HG03442 (cell line): ENCODE results near the gene IL22RA1.

Experiments
- ATAC-seq: cut with Tn5 transposase; IDR thresholded peaks from one replicate; pipeline ENCODE4 v1.9.1; 2021; ENCODE audit warnings: mild to moderate bottlenecking, moderate library complexity; ENCODE audit not compliant: unreplicated experiment

The IL22RA1 gene

DNA sequence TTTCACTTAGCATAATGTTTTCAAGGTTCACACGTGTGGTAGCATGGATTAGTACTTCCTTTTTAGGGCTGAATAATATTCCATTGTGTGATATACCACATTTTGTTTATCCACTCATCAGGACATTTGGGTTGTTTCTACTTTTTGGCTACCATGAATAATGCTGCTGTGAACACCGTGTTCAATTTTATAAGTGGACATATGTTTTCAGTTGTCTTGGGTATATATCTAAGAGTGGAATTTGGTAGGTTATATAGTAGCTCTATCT lies 3.8 kb downstream of the IL22RA1 start:
- ATAC-seq: no peak

DNA sequence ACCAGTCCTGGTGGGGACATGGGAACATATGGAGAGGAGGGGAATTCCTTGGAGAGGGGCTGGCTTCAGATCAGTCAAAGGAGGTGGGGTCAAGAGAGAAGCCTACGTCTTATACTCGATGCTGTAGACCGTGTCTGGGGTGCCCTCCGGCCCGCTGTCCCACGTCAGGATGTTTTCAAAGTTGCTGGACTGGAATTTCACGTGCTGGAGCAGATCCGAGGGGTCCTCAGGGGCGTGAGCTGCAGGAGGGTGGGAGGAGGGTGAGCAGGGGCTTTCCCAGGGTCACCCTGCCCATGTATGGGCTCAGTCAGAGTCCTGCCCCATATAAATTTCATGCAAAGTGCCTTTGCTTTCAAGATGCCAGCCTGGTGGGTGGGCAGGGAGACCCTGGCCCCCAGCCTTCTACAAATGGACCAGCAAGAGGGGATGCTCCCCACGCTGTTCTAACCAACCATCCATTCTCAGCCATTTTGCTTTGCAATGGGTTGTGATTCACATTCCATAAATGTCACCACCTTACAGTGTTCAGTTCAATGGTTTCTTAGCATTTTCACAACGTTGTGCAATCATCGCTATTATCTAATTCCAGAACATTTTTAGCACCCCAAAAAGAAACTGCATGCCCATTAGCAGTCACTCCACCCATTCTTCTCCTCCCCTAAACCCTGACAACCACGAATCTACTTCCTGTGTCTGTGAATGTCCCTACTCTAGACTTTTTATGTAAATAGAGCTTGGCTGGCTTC lies 4.3 kb downstream of the IL22RA1 start:
- ATAC-seq: no peak

DNA sequence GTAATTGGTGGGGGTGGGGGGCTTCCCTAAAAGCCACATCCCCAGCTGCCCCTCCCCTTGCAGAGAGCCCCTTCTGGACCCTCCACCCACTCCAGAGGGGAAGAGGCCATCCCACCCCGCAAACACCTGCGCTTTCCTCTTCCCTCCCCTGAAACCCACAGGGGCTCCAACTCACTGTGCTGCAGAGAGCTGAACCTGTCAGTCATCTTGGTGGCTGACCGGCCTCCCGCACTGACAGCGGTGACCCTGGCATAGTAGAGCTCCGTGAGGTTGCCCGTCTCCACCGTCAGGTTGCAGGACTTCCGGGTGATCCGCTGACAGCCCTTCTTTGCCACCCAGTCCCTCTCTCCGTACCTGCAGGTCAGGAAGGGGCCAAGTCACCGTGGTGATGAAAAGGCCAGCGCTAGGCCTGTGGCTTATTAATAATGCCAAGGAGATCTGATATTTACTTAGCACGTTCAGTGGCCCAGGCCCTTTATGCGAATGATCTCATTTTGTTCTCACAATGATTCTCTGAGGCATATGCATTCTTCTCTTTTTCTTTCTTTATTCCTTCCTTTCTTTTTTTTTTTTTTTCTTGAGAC lies 5.9 kb downstream of the IL22RA1 start:
- no peak for ATAC-seq

DNA sequence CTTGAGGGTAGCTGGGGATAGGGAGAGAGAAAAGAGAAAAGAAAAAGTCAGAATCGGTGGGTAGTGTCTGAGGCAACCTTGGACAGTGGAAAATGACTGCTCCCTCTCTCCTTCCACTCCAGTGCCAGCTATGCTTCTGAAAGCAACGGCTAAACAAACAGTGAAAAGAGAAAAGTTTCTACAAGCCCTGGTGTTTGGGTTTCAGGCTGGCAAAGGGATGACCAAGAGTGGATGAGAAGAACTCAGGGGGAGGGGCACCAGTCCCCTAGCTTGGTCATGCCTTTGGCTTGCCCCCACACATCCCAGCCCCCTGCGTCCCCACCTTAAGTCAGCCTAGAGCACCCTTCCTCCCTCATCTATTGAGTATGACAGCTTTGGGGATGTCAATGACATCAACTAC lies 8.6 kb downstream of the IL22RA1 start:
- no peak for ATAC-seq

DNA sequence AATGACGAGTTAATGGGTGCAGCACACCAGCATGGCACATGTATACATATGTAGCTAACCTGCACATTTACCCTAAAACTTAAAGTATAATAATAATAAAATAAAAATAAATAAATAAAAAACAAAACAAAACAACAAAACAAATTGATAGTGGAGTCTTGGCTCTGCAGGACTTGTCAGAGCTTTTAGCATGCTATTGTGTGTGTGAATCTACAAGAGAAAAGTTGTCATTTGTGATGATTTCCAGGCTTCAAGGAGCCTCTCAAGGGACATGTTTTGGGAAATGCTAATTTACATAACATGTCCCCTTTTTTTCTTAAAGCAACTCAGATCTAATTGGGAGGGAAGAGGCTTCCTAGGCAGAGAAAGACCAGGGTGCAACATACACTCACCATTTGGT lies 9.1 kb downstream of the IL22RA1 start:
- no peak for ATAC-seq

DNA sequence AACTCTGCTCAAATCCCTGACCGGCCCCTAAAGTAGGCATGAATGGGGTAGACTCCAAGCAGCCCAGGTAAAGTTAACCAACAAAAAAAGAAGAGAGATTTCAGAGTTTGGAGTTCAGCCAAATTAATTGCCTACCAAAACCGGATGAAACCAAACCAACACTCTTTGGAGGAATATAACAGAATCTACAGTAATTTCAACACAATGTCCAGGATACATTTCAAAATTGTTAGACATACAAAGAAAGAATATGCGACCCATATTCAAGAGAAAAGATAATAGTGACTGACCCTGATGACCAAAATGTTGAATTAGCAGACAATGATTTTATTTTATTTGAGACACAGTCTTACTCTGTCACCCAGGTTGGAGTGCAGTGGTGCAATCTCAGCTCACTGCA lies 12.6 kb downstream of the IL22RA1 start:
- no peak for ATAC-seq

DNA sequence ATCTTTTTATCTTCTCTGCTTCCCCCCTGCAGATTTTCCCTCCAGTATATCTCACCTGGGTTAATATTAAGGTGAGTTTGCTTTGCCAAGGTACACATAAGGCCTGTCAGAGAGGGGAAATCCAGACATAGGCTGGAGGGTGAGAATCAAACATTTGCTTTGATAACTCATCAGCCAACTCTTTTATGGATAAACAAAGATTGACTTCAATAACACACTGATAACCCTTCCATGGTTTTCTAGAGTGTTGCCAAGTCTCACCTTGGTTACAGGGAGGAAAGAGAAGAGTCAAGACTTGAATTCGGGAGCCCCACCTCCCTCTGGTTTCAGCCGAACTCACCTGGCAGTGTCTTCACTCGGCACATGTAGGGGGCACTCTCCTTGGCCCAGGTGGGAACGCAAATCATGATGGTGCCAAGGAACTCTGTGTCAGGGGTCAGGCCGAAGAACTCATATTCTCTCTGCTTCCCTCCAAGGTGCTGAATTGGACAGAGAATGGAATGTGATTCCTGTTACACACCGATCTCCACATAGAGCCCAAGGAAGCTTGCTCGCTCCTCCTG lies 15.1 kb downstream of the IL22RA1 start:
- ATAC-seq: no peak

DNA sequence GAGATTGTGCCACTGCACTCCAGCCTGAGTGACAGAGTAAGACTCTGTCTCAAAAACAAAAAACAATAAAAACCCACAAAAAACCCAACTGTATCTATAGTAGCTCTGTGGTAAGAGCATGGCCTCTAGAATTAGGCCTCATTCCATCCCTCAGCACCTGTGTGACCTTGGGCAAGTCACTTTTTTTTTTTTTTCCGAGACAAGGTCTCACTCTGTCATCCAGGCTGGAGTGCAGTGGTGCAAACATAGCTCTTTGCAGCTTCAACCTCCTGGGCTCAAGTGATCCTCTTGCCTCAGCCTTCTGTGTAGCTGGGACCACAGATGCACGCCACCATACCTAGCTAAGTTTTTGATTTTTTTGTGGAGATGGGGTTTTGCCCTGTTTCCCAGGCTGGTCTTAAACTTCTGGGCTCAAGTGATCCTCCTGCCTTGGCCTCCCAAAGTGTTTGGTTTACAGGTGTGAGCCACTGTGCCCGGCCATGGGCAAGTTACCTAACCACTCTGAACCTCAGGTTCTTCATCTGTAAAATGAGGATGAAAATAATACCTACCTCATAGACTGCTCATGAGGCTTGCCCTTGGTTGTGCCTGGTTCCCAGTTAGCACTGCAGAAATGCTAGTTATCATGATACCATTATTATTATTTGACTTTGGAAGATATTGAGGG lies 15.7 kb downstream of the IL22RA1 start:
- no peak for ATAC-seq

DNA sequence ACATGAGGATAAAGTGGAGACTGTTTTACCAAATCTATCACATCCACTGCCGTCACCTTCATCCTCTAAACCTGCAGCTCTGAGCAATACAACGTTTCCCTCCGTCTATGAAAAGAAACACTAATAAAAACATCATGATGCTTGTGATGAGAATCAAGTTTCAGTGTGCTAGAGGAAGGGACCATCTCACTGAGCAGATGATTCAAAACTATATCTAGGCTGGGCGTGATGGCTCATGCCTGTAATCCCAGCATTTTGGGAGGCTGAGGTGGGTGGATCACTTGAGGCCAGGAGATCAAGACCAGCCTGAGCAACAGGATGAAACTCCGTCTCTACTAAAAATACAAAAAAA lies 16.3 kb downstream of the IL22RA1 start:
- ATAC-seq: no peak

DNA sequence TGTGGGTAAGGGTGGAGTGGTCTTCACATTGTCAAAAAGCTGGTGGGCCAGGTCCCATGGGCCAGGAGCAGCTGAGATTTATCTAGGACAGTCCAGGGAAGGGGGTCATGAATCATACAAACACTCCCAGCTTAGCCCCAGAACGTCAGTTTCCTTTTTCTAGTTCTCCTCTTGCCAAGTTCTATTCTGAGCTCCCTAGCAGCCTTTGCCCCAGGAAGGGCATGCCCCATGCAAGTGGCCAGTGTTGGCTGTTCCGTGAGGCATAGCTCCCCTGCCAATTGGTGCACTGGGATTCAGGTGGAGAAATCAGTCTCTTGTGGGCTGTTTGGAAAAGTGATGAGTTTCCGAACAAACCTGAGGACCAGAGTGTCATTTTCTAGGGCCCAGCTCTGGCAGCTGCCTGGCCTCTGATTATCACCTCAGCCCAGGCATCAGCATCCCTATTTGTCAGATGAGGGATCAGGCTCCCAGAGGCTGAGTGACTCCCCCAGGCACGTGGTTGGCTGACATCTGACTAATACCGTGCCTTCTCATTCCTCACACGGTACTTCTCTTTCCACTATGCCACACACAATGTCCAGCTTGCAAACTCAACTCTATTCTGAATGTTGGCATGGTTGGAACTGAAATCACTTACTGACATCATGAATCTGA lies 16.8 kb downstream of the IL22RA1 start:
- ATAC-seq: no peak

DNA sequence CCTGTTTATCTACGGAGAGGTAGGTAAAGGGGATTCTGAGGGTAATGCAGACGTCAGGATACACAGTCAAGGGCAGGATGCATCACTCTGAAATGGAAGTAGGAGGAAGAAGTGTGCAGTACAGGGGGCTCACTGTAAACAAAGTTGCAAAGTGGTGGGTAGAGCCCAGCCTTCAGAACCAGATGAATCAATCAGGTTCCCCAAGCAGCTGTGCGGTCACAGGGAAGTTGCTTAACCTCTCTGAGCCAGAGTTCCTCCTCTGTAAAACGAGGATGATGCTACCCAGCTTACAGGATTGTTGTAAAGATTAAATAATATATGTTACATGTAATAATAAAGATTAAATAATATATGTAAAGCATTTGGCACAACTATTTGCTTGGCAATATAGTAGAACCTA lies 17.5 kb downstream of the IL22RA1 start:
- no peak for ATAC-seq

DNA sequence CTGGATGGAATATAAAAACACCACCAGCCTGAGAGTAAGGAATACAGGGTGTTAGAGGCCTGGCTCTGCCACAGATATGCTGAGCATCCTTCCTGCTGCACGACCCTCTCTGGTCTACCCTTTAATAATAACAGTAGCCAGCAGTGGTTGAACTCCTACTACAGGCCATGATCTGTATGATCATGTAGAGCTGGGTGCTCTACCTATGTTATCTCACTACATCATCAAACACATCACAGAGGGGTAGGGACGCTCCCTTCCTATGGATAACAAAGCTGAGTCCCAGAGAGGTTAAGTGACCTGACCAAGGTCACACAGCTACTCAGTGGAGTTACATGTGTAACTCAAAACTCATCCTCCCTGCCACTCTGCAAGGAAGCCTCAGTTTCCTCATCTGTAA lies 18.0 kb downstream of the IL22RA1 start:
- no peak for ATAC-seq

DNA sequence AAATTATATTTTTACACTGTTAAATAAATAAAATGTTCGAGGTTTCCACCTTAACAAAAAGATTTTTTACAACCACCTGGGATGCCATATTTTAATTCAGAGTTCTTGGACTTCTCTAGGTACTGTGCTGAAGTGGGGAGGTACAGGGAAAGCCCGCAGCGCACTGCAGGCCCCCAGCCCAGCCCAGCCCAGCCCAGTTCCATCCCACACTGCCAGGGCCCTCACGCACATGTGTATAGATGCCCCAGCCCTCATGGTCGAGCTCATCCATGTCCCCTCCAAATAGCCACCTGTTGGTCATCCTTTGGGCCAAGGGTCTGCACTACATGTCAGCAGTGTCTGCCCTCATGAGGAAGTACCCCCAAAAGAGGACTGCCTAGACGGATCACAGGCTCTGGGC lies 19.3 kb downstream of the IL22RA1 start:
- ATAC-seq: no peak

DNA sequence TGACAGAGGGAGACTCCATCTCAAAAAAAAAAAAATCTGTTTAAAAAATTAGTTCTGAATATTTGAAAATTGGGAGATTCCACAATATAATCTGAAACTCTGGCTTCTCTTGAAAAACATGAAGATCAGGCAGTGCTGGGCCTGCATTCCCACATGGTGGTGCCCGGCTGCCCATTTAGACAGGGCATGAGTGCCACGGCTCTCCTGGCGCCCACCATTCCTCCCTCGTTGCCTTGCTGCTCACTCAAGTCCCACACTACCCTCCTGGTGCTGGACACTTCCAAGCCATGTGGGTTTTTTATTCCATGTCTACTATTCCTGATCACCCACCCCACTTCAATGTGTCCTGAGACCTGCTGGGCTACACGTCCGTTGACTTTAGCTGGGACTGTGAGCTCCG lies 20.2 kb downstream of the IL22RA1 start:
- ATAC-seq: no peak

DNA sequence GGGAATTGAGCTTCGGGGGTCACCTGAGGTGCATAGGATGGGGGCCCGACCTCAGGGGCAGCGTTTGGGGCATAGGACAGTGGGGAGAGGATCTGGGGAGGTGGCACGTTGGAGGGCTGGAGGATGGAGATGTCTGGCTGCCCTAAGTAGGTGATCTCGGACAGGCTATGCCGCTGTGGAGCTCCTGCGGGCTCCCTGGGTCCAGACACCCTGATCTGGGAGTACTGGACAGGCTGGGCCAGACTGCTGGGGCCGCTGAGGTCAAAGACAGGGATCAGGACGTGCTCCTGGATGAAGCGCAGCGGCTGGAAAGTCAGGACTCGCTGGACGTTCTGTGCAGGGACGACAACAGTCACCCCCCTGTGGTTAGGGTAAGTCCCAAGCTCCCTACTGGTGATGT lies 21.5 kb downstream of the IL22RA1 start:
- no peak for ATAC-seq

DNA sequence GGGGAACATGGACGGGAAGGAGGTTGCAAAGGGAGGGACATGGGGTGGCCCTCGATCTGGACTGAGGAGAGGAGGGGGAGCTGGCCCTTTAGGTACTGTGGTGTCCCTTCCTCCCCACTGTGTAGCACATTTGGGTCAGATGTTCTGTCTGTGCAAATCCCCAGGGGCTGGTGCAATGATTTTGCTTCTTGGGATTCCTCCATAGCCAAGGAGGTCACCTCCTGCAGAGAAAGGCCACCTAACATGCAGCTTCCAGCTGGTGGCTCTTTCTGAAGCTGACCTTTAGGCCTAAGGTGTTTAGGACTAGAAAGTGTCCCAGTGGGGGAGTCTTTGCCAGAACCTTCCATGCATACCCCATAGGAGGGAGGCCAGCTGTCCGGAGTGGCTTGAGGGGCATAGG lies 22.0 kb downstream of the IL22RA1 start:
- ATAC-seq: no peak

DNA sequence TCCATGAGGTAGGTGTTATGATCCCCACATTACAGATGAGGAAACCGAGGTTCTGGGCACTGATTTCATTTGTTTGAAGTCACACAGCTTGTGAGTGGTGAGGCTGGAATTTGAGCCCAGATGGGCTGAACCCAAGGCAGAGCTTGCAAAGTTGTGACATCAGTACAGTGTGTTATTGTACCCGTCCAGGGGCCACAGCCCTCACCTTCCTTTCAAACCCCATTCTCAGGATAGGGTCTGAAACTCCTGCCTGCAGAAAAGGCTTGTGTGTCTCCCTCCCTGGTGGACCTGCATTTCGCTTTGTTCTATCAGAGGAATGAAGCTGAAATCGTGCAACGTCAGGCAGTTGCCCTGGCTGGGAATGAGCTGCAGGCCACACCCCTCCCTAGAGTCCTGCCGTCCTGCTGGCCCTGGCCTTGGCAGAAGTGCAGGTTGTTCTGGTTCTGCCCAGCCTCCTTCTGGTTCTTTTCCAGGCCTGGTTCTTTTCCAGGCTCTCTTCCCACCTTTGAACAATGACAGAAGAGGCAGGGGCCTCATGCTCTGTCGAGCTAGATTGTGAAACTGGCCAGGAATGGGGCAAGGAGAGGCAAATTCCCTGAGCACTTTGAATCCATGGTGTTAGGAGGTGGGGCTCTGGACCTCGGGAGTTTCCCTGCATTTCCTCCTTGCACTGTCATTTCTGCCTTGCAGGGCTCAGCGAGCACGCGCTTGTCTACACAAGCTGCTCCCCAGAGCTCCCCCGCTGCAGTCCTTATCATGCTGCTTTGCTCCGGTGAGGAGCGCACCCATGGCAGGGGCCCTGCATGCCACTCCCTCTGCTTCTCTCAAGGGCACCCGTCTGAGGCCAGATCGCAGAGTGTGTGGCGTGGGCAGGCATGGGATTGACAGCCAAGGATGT lies 22.8 kb downstream of the IL22RA1 start:
- ATAC-seq: no peak

DNA sequence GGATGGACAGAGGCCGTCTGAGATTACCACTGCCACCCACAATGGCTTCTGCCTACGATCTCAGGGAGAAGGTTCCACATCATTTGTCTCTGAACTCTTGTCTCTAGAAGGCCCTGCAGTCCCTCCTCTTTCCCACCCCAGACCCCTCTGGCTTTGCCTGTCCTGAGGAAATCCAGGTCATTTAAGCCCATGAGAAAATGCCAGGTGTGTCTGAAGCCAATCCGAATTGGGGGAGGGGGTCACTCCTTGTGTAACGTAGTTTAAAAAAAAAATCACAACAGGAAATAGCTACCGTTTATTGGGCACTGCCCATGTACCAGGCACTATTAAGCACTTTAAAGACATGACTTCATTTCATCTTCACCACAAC lies 23.5 kb downstream of the IL22RA1 start:
- ATAC-seq: no peak

DNA sequence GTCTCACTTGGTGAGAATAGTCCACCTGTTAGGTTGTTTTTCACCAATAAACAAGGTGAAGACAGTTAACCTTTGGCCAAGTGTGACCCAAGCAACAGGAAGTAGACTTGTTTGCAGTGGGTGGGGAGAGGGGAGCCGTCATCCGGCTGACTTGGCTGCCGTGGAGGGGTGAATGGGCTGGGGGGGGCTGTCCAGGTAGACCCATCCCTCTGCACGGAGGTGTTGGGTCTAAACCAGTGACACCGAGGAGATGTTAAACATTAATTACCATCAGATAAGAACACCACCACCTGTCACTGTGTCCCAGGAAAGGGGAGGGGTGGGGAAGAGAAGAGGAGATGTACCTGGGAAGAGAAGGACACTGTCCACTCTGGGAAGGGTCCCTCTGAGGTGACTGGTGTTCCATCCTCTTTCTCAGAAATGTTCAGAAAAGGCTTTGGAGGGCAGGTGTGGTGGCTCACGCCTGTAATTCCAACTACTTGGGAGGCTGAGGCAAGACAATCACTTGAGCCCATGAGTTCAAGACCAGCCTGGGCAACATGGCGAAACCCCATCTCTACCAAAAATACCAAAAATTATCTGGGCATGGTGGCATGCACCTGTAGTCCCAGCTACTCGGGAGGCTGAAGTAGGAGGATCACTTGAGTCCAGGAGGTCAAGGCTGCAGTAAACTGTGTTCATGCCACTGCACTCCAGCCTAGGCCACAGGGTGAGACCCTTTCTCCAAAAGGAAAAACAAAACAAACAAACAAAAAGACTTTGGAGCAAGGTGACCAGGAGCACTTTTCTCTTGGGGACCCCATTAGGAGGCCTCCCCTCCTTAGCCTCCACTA lies 24.3 kb downstream of the IL22RA1 start:
- no peak for ATAC-seq

DNA sequence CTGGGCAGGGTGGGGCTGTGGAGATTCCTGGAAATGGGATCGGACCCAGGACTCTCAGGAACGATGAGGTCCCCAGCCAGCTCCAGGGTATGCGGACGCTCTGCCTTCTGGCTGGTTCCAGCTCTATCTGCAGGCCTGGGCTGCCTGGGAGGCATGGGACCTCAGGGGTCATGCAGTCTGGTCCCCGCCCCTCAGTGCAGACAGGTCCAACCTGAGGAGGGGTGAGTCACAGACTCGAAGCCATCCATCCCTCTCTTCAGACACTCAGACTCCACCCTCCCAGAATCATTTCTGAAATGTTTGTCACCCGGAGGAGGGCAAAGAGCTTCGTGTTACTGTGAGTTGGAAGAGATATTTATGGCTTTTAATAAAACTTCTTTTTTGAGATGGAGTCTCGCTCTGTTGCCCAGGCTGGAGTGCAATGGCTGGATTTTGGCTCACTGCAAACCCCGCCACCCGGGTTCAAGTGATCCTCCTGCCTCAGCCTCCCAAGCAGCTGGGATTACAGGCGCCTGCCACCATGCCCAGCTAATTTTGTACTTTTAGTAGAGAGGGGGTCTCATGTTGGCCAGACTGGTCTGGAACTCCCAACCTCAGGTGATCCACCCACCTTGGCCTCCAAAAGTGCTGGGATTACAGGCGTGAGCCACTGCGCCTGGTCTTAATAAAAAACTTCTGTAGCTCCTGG lies 25.1 kb downstream of the IL22RA1 start:
- no peak for ATAC-seq
